Thymus (tissue), 11 donors: ENCODE measurements around the gene SLC25A12. TPM values are rescaled to one million over a fixed set of nuclear protein-coding genes. Genes with fewer than 3 reads are reported as not detected.
"Not testable (repeated sequence)": the region's sequence is repeated elsewhere in the genome, so short reads cannot be mapped to it uniquely, and the experiment has no call there.

Experiments used
- DNase-seq, 9 donors: peaks; one replicate each; pipeline ENCODE4 v3.0.0-alpha.2; 2013; ENCODE audit warnings: low spot score in 9 of 9, low read depth in 6 of 9, missing footprints in 1 of 9
- H3K27ac ChIP-seq, 2 donors: one replicate each; pipeline ENCODE4 v1.5.1; 2013; ENCODE audit warnings: control low read depth in 1 of 2, low read depth in 1 of 2, low read length in 1 of 2, mild to moderate bottlenecking in 1 of 2, moderate library complexity in 1 of 2
- H3K27me3 ChIP-seq, 2 donors: one replicate each; pipeline ENCODE4 v1.5.1; 2013; ENCODE audit warnings: low read length in 1 of 2; ENCODE audit not compliant: control insufficient read depth in 2 of 2, insufficient read depth in 1 of 2
- H3K36me3 ChIP-seq, 2 donors: one replicate each; pipeline ENCODE4 v1.5.1; 2013; ENCODE audit warnings: low read length in 1 of 2, mild to moderate bottlenecking in 1 of 2, moderate library complexity in 1 of 2; ENCODE audit not compliant: control insufficient read depth in 2 of 2, insufficient read depth in 2 of 2
- H3K4me1 ChIP-seq, 2 donors: one replicate each; pipeline ENCODE4 v1.5.1; 2013; ENCODE audit warnings: low read length in 2 of 2; ENCODE audit not compliant: control insufficient read depth in 2 of 2, insufficient read depth in 2 of 2
- H3K4me3 ChIP-seq, 2 donors: one replicate each; pipeline ENCODE4 v1.5.1; 2013; ENCODE audit warnings: low read length in 2 of 2, control low read depth in 1 of 2, mild to moderate bottlenecking in 1 of 2
- H3K9me3 ChIP-seq, 2 donors: one replicate each; pipeline ENCODE4 v1.5.1; 2013; ENCODE audit warnings: low read length in 1 of 2, mild to moderate bottlenecking in 1 of 2; ENCODE audit not compliant: control insufficient read depth in 2 of 2, insufficient read depth in 1 of 2
- WGBS: extraction: QIAGEN DNeasy Blood & Tissue Kit; methylation state at CpG from one replicate; pipeline ENCODE4 v1.1.7; 2013; 5-methylcytosine and 5-hydroxymethylcytosine counted together
- polyA plus RNA-seq: library from polyadenylated mRNA; stranded (reverse); fragments of 200-250 nt; gene quantifications from one replicate; pipeline ENCODE4 v1.2.3, GENCODE V29; 2013
- total RNA-seq: library from RNA; stranded (reverse); fragments of 120-200 nt; gene quantifications from one replicate; pipeline ENCODE4 v1.2.4, GENCODE V29; 2013
- donor health status: healthy.

The SLC25A12 gene
- total and polyA plus RNA-seq, 2 donors, result 21.3 to 26.9 TPM

- Histone ChIP-seq H3K4me1 (peaks cover 0 to 12% of the 10 kb centered on the region in 2 donors), H3K4me3 (no peak overlapping the region), H3K27ac (peak overlapping the region in 1 of 2 donors; percentile 8), H3K27me3 (no peaks in the 10 kb centered on the region), H3K9me3 (no peaks in the 10 kb centered on the region), H3K36me3 (peaks cover 9 to 20% of the 10 kb centered on the region in 2 donors)
- no peak for DNase-seq
- 96% methylated on average over 4 of the region's 4 CpGs for WGBS
Observed at GRCh38 chr2:171792886-171793580, 101.0 kb downstream of the SLC25A12 start.

- Histone ChIP-seq H3K27ac (no peak overlapping the region), H3K36me3 (peaks cover 14 to 25% of the 10 kb centered on the region in 2 donors), H3K27me3 (no peaks in the 10 kb centered on the region), H3K4me1 (peaks cover 0 to 12% of the 10 kb centered on the region in 2 donors), H3K9me3 (no peaks in the 10 kb centered on the region), H3K4me3 (no peak overlapping the region)
- 97% methylated on average over 3 of the region's 3 CpGs for WGBS
- DNase-seq, result no peak
Observed at GRCh38 chr2:171792157-171792556, 101.9 kb downstream of the SLC25A12 start.

GRCh38 chr2:171791361-171791760 is 102.7 kb downstream of the SLC25A12 start:
- WGBS, result 96% methylated on average over 4 of the region's 4 CpGs
- Histone ChIP-seq H3K27ac (no peak overlapping the region), H3K4me3 (no peak overlapping the region), H3K4me1 (peaks cover 0 to 12% of the 10 kb centered on the region in 2 donors), H3K36me3 (peaks cover 15 to 33% of the 10 kb centered on the region in 2 donors), H3K27me3 (no peaks in the 10 kb centered on the region), H3K9me3 (no peaks in the 10 kb centered on the region)
- no peak for DNase-seq

DNA sequence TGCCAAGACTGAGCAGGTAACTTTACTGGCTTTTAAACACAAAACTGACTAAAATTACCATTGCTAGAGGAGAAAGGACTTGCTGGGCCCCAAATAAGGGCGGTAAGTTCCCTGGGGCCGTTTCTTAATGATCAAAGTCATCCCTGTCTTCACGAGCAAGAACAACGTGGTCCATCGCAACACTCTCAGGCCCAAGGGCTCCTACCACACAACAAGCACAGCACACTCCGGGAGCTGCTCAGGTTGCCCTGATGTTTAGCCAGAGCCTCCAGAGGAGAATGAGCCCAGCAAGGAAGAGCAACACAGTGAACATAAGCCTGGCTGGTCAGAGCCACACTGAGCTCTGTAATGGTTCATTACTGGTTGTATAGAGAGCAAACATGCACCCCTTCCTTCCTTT is 104.1 kb downstream of the SLC25A12 start:
- H3K4me1 ChIP-seq, result peaks cover 0 to 10% of the 10 kb centered on the region in 2 donors
- no peak overlapping the region for H3K4me3 ChIP-seq
- H3K27me3 ChIP-seq, result no peaks in the 10 kb centered on the region
- no peak for DNase-seq
- no peaks in the 10 kb centered on the region for H3K9me3 ChIP-seq
- WGBS, result 98% methylated on average over 6 of the region's 6 CpGs
- H3K36me3 ChIP-seq, result peaks cover 21 to 43% of the 10 kb centered on the region in 2 donors
- no peak overlapping the region for H3K27ac ChIP-seq

- peaks cover 25 to 46% of the 10 kb centered on the region in 2 donors for H3K36me3 ChIP-seq
- no peak overlapping the region for H3K27ac ChIP-seq
- 94% methylated on average over 7 of the region's 7 CpGs for WGBS
- no peaks in the 10 kb centered on the region for H3K9me3 ChIP-seq
- no peak for DNase-seq
- no peak overlapping the region for H3K4me3 ChIP-seq
- H3K27me3 ChIP-seq, result no peaks in the 10 kb centered on the region
- peaks cover 0 to under 1% of the 10 kb centered on the region in 2 donors for H3K4me1 ChIP-seq
Observed at GRCh38 chr2:171788316-171788993, 105.6 kb downstream of the SLC25A12 start.

DNA sequence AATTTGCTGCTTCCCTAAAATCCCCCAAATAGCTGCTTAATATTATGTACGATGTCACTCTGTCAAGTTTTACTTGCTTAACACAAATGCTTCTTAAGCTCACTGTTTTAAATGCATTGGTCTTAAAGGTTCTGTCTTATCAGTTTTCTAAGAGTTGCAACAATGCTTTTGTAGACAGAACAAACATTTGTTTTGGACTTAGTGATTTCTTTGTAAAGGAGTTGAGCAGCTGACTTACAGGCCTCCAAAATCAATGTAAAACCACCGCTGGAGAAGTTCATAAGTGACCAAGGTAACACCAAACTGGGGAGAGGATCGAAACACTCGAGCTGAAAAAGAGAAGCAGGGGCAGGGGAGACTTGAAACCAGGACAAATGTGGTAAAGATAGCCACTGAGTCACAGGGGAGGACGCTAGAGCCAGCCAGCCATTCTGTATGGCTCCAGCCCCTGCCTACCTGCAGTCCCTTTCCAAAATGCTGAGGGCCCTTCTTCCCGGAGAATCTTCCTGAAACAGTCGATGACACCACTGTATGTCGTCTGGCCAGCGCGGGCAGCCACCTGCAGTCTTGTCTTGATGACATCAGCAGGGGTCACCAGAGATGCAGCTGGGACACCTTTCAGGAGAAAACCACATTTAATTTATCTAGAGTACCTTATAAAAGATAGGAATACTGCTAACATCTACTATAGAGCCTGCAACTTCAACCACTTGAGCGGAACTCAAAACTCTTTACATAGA is 106.5 kb downstream of the SLC25A12 start:
- no peak overlapping the region for H3K27ac ChIP-seq
- H3K4me3 ChIP-seq, result no peak overlapping the region
- H3K36me3 ChIP-seq, result peaks cover 24 to 46% of the 10 kb centered on the region in 2 donors
- no peaks in the 10 kb centered on the region for H3K9me3 ChIP-seq
- 97% methylated on average over 11 of the region's 11 CpGs for WGBS
- no peaks in the 10 kb centered on the region for H3K4me1 ChIP-seq
- H3K27me3 ChIP-seq, result no peaks in the 10 kb centered on the region
- DNase-seq, result no peak

- Histone ChIP-seq H3K4me3 (no peak overlapping the region), H3K27ac (no peak overlapping the region), H3K4me1 (no peaks in the 10 kb centered on the region), H3K36me3 (peaks cover 18 to 32% of the 10 kb centered on the region in 2 donors), H3K27me3 (no peaks in the 10 kb centered on the region), H3K9me3 (no peaks in the 10 kb centered on the region)
- DNase-seq, result no peak
- WGBS, result 99% methylated on average over 3 of the region's 3 CpGs
Observed at GRCh38 chr2:171785450-171785849, 108.6 kb downstream of the SLC25A12 start.

GRCh38 chr2:171778515-171778914 is 115.5 kb downstream of the SLC25A12 start:
- 98% methylated on average over 3 of the region's 3 CpGs for WGBS
- DNase-seq, result no peak
- no peaks in the 10 kb centered on the region for H3K27me3 ChIP-seq
- H3K9me3 ChIP-seq, result no peaks in the 10 kb centered on the region
- no peak overlapping the region for H3K4me3 ChIP-seq
- no peaks in the 10 kb centered on the region for H3K36me3 ChIP-seq
- H3K27ac ChIP-seq, result no peak overlapping the region
- H3K4me1 ChIP-seq, result no peaks in the 10 kb centered on the region

DNA sequence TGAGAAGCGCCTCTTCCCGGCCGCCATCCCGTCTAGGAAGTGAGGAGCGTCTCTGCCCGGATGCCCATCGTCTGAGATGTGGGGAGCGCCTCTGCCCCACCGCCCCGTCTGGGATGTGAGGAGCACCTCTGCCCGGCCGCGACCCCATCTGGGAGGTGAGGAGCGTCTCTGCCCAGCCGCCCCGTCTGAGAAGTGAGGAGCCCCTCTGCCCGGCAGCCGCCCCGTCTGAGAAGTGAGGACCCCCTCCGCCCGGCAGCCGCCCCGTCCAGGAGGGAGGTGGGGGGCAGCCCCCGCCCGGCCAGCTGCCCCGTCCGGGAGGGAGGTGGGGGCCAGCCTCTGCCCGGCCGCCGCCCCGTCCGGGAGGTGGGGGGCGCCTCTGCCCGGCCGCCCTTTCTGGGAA is 119.5 kb downstream of the SLC25A12 start:
- not testable (repeated sequence) for H3K9me3 ChIP-seq, H3K27me3 ChIP-seq, DNase-seq, H3K27ac ChIP-seq, H3K4me3 ChIP-seq, H3K36me3 ChIP-seq, H3K4me1 ChIP-seq
- 98% methylated on average over 35 of the region's 35 CpGs for WGBS
